ENCODE results near the gene SPATA18. TPM values are rescaled to one million over a fixed set of nuclear protein-coding genes. Genes with fewer than 3 reads are reported as not detected.

Gene SPATA18
- total and polyA plus RNA-seq, 9 of the 15 experiments (the other 6 are each of a cell fraction or from before 2014, with no cell fraction given), result 0.09 TPM; not detected in 8

- Histone ChIP-seq H3K9me3 (replicated peaks; ENCODE audit: control insufficient read depth, insufficient read depth, low read depth, low read length) (no peaks in the 10 kb centered on the region), H2AFZ (ENCODE audit: low read depth, low read length) (no peak overlapping the region), H3K4me2 (ENCODE audit: insufficient read depth, low read length) (no peak overlapping the region), H3K9me1 (ENCODE audit: control insufficient read depth, insufficient read depth, low read length) (no peaks in the 10 kb centered on the region), H3K4me1 (replicated peaks in 1 of 2; ENCODE audit: control insufficient read depth in 2 of 2, insufficient read depth in 2 of 2, low read length in 2 of 2) (no peaks in the 10 kb centered on the region), H3K4me3 (no peak overlapping the region), H4K20me1 (replicated peaks; ENCODE audit: control insufficient read depth, insufficient read depth, low read length) (no peaks in the 10 kb centered on the region), H3K27me3 (ENCODE audit: control insufficient read depth in 2 of 2, insufficient read depth in 2 of 2, low read length in 2 of 2) (no peaks in the 10 kb centered on the region), H3K27ac (ENCODE audit: extremely low read depth, low read depth, low read length) (no peak overlapping the region), H3K9ac (ENCODE audit: insufficient read depth in 1 of 2, low read depth in 2 of 2, low read length in 2 of 2) (no peak overlapping the region), H3K36me3 (ENCODE audit: control insufficient read depth, insufficient read depth, low read length) (no peaks in the 10 kb centered on the region), H3K79me2 (ENCODE audit: control insufficient read depth, insufficient read depth, low read length) (no peaks in the 10 kb centered on the region)
- 0% methylated on average over 5 of the region's 5 CpGs for WGBS (ENCODE audit: insufficient coverage, low coverage, missing lambda C conversion rate)
- ChIA-PET CTCF (ENCODE audit: low intra/inter-chr PET ratio) (no interaction called here), POLR2A (no interaction called here)
- ATAC-seq (no peak), DNase-seq (ENCODE audit: extremely low read depth in 1 of 4, low spot score in 3 of 4) (no peak), FAIRE-seq (no peak)
- in situ Hi-C loops (cut with MboI), result no loop called here
- TF ChIP-seq ZNF518B (CRISPR knock-in tag; IDR thresholded peaks at IDR 0.05), result no peak
- no peak for TF ChIP-seq RBBP5 (IDR thresholded peaks at IDR 0.05; ENCODE audit: borderline replicate concordance, insufficient read depth, low read length, poor library complexity, severe bottlenecking)
- TF ChIP-seq NBN (IDR thresholded peaks at IDR 0.05; ENCODE audit: low read depth), result no peak
- no peak for TF ChIP-seq FOSL1 (tag; conservative IDR thresholded peaks at IDR 0.05)
- no peak for TF ChIP-seq MAZ (CRISPR knock-in tag; conservative IDR thresholded peaks at IDR 0.05 in 1 of 2, IDR thresholded peaks at IDR 0.05 in 1 of 2)
- no peak for TF ChIP-seq ZNF324 (CRISPR knock-in tag; IDR thresholded peaks at IDR 0.05)
- TF ChIP-seq ZBED1 (IDR thresholded peaks at IDR 0.05), result no peak
- no peak for TF ChIP-seq ZNF431 (CRISPR knock-in tag; IDR thresholded peaks at IDR 0.05)
- TF ChIP-seq, protein P1, sequence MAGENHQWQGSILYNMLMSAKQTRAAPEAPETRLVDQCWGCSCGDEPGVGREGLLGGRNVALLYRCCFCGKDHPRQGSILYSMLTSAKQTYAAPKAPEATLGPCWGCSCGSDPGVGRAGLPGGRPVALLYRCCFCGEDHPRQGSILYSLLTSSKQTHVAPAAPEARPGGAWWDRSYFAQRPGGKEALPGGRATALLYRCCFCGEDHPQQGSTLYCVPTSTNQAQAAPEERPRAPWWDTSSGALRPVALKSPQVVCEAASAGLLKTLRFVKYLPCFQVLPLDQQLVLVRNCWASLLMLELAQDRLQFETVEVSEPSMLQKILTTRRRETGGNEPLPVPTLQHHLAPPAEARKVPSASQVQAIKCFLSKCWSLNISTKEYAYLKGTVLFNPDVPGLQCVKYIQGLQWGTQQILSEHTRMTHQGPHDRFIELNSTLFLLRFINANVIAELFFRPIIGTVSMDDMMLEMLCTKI (IDR thresholded peaks at IDR 0.05; ENCODE audit: partially characterized antibody), result no peak
- TF ChIP-seq GABPB2 (CRISPR knock-in tag; conservative IDR thresholded peaks at IDR 0.05), result no peak
- TF ChIP-seq TCF7 (IDR thresholded peaks at IDR 0.05; ENCODE audit: borderline replicate concordance), result no peak
- TF ChIP-seq ZNF76 (CRISPR knock-in tag; IDR thresholded peaks at IDR 0.05; ENCODE audit: borderline replicate concordance), result no peak
- TF ChIP-seq ZNF507 (tag; conservative IDR thresholded peaks at IDR 0.05), result no peak
- TF ChIP-seq, protein P2, sequence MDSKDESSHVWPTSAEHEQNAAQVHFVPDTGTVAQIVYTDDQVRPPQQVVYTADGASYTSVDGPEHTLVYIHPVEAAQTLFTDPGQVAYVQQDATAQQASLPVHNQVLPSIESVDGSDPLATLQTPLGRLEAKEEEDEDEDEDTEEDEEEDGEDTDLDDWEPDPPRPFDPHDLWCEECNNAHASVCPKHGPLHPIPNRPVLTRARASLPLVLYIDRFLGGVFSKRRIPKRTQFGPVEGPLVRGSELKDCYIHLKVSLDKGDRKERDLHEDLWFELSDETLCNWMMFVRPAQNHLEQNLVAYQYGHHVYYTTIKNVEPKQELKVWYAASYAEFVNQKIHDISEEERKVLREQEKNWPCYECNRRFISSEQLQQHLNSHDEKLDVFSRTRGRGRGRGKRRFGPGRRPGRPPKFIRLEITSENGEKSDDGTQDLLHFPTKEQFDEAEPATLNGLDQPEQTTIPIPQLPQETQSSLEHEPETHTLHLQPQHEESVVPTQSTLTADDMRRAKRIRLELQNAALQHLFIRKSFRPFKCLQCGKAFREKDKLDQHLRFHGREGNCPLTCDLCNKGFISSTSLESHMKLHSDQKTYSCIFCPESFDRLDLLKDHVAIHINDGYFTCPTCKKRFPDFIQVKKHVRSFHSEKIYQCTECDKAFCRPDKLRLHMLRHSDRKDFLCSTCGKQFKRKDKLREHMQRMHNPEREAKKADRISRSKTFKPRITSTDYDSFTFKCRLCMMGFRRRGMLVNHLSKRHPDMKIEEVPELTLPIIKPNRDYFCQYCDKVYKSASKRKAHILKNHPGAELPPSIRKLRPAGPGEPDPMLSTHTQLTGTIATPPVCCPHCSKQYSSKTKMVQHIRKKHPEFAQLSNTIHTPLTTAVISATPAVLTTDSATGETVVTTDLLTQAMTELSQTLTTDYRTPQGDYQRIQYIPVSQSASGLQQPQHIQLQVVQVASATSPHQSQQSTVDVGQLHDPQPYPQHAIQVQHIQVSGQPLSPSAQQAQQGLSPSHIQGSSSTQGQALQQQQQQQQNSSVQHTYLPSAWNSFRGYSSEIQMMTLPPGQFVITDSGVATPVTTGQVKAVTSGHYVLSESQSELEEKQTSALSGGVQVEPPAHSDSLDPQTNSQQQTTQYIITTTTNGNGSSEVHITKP (IDR thresholded peaks at IDR 0.05; ENCODE audit: partially characterized antibody), result no peak
- TF ChIP-seq NR4A1 (CRISPR knock-in tag; IDR thresholded peaks at IDR 0.05), result no peak
- TF ChIP-seq NR4A1 (tag; IDR thresholded peaks at IDR 0.05), result no peak
- TF ChIP-seq ZEB2 (IDR thresholded peaks at IDR 0.05), result no peak
- intact Hi-C loops (cut with micrococcal nuclease), result no loop called here
- BruUV-seq (replicated peaks), result no TSS peak
These were observed 54.2 kb downstream of the SPATA18 start for GRCh38 chr4:52105276-52105675.

All from K562 (cell line).